ENCODE data around the gene ZNF618.

The ZNF618 gene

GRCh38 chr9:114003351-114003750 is 127.2 kb downstream of the ZNF618 start:
- DNase-seq: no peak

GRCh38 chr9:114003758-114004157 is 127.6 kb downstream of the ZNF618 start:
- no peak for DNase-seq

- no peak for DNase-seq
Observed at GRCh38 chr9:114004221-114004716, 128.2 kb downstream of the ZNF618 start.

- DNase-seq: no peak
Observed at GRCh38 chr9:114005371-114006154, 129.5 kb downstream of the ZNF618 start.

- no peak for DNase-seq
Observed at GRCh38 chr9:114006155-114006550, 130.0 kb downstream of the ZNF618 start.

GRCh38 chr9:114006931-114007691 is 131.0 kb downstream of the ZNF618 start:
- DNase-seq: no peak

- DNase-seq: no peak
Observed at GRCh38 chr9:114007991-114008666, 132.0 kb downstream of the ZNF618 start.

GRCh38 chr9:114008667-114009410 is 132.7 kb downstream of the ZNF618 start:
- no peak for DNase-seq

- no peak for DNase-seq
Observed at GRCh38 chr9:114011313-114011712, 135.2 kb downstream of the ZNF618 start.

- no peak for DNase-seq
Observed at GRCh38 chr9:114012126-114012525, 136.0 kb downstream of the ZNF618 start.

- no peak for DNase-seq
Observed at GRCh38 chr9:114014044-114014443, 137.9 kb downstream of the ZNF618 start.

- DNase-seq: no peak
Observed at GRCh38 chr9:114015607-114016006, 139.5 kb downstream of the ZNF618 start.

- DNase-seq: no peak
Observed at GRCh38 chr9:114016101-114016500, 140.0 kb downstream of the ZNF618 start.

- DNase-seq: no peak
Observed at GRCh38 chr9:114016629-114017423, 140.7 kb downstream of the ZNF618 start.

- no peak for DNase-seq
Observed at GRCh38 chr9:114017741-114018715, 141.9 kb downstream of the ZNF618 start.

GRCh38 chr9:114021578-114021977 is 145.5 kb downstream of the ZNF618 start:
- no peak for DNase-seq

- DNase-seq: no peak
Observed at GRCh38 chr9:114023961-114024360, 147.9 kb downstream of the ZNF618 start.

GRCh38 chr9:114025196-114025753 is 149.2 kb downstream of the ZNF618 start:
- DNase-seq: no peak

GRCh38 chr9:114025760-114026159 is 149.7 kb downstream of the ZNF618 start:
- DNase-seq: no peak

GRCh38 chr9:114026335-114026734 is 150.2 kb downstream of the ZNF618 start:
- no peak for DNase-seq

Data from activated effector memory CD4-positive, alpha-beta T cell treated with Interleukin-2 at 50 U/mL for 16 hours (primary cell).